ENCODE results near the gene MMP7. TPM values are rescaled to one million over a fixed set of nuclear protein-coding genes. Genes with fewer than 3 reads are reported as not detected.

The MMP7 gene
- total RNA-seq, 1 experiment from 2014 or later = not detected

GRCh38 chr11:102523189-102523570 is 7.4 kb downstream of the MMP7 start:
- no peaks in the 10 kb centered on the region for H4K20me1 ChIP-seq (ENCODE audit: control insufficient read depth, insufficient read depth, insufficient read length)
- H2AFZ ChIP-seq (ENCODE audit: low read length) = no peak overlapping the region
- no peak overlapping the region for H2BK20ac ChIP-seq (ENCODE audit: low read depth, low read length, poor library complexity, severe bottlenecking)
- H3K27ac Mint-ChIP-seq = no peak overlapping the region
- H3K9me3 Mint-ChIP-seq = no peaks in the 10 kb centered on the region
- no peaks in the 10 kb centered on the region for H3K27me3 ChIP-seq (ENCODE audit: insufficient read depth, low read length)
- H3K27me3 Mint-ChIP-seq (ENCODE audit: low read depth) = no peaks in the 10 kb centered on the region; the same call in 1 of the 2 replicates
- H2BK12ac ChIP-seq (ENCODE audit: insufficient read length, low read depth, low read length) = no peak overlapping the region
- H3K56ac ChIP-seq (ENCODE audit: insufficient read length, low read depth, low read length) = no peak overlapping the region
- TF ChIP-seq, protein P1, sequence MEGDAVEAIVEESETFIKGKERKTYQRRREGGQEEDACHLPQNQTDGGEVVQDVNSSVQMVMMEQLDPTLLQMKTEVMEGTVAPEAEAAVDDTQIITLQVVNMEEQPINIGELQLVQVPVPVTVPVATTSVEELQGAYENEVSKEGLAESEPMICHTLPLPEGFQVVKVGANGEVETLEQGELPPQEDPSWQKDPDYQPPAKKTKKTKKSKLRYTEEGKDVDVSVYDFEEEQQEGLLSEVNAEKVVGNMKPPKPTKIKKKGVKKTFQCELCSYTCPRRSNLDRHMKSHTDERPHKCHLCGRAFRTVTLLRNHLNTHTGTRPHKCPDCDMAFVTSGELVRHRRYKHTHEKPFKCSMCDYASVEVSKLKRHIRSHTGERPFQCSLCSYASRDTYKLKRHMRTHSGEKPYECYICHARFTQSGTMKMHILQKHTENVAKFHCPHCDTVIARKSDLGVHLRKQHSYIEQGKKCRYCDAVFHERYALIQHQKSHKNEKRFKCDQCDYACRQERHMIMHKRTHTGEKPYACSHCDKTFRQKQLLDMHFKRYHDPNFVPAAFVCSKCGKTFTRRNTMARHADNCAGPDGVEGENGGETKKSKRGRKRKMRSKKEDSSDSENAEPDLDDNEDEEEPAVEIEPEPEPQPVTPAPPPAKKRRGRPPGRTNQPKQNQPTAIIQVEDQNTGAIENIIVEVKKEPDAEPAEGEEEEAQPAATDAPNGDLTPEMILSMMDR (conservative IDR thresholded peaks at IDR 0.05) = no peak
- no peak overlapping the region for H2AK5ac ChIP-seq (ENCODE audit: insufficient read length, low read length)
- H3K4me1 ChIP-seq (ENCODE audit: insufficient read depth, low read length) = peaks cover 3% of the 10 kb centered on the region; the same call in 1 of the 2 replicates
- H3K9ac ChIP-seq (ENCODE audit: extremely low read depth, insufficient read length, low read length) = no peak overlapping the region
- DNase-seq = no peak
- no peak overlapping the region for H3K4me3 Mint-ChIP-seq
- H3T11ph ChIP-seq (ENCODE audit: low read length) = no peak overlapping the region
- H3K4me2 ChIP-seq (ENCODE audit: insufficient read depth, insufficient read length, low read length) = no peak overlapping the region
- H4K91ac ChIP-seq (ENCODE audit: insufficient read length, low read depth, low read length) = no peak overlapping the region
- H3K23ac ChIP-seq (ENCODE audit: insufficient read length, low read depth, low read length) = no peak overlapping the region
- no peak overlapping the region for H4K8ac ChIP-seq (replicated peaks; ENCODE audit: insufficient read length, low read depth, low read length)
- H4K5ac ChIP-seq (ENCODE audit: insufficient read length, low read depth, low read length) = no peak overlapping the region
- H3K79me2 ChIP-seq (ENCODE audit: insufficient read depth, low read length) = no peaks in the 10 kb centered on the region
- H3K27ac ChIP-seq (ENCODE audit: insufficient read length, low read depth, low read length) = no peak overlapping the region
- H3K36me3 Mint-ChIP-seq (ENCODE audit: insufficient read depth in 1 of 3, low read depth in 3 of 3) = no peaks in the 10 kb centered on the region
- H2BK5ac ChIP-seq (ENCODE audit: insufficient read length, low read length) = no peak overlapping the region
- no peak overlapping the region for H3K14ac ChIP-seq (ENCODE audit: insufficient read depth, low read length)
- WGBS (ENCODE audit: extremely low coverage, insufficient read length, low lambda C conversion rate) = no CpG with 5 or more reads among the region's 2 CpGs
- H2BK15ac ChIP-seq (ENCODE audit: low read depth, low read length) = no peak overlapping the region
- H3K4ac ChIP-seq (ENCODE audit: low read depth, low read length) = no peak overlapping the region
- H3K23me2 ChIP-seq (ENCODE audit: insufficient read length, low read depth, low read length, poor library complexity, severe bottlenecking) = no peaks in the 10 kb centered on the region
- no peak overlapping the region for H3K18ac ChIP-seq (ENCODE audit: insufficient read length, low read depth, low read length)
- H2BK120ac ChIP-seq (ENCODE audit: low read depth, low read length, poor library complexity, severe bottlenecking) = no peak overlapping the region
- H3K4me1 Mint-ChIP-seq = peaks cover 2 to 3% of the 10 kb centered on the region in 2 experiments; a peak in 2 of 4 replicates
- H3K79me1 ChIP-seq (ENCODE audit: insufficient read depth, low read depth, low read length, poor library complexity, severe bottlenecking) = no peaks in the 10 kb centered on the region
- H3K9me3 ChIP-seq (ENCODE audit: control insufficient read depth, low read depth, low read length) = no peaks in the 10 kb centered on the region
